Activated B cell treated with CpG ODN at 0.5 μM for 24 hours (primary cell): ENCODE data around the gene EXTL2. TPM values are rescaled to one million over a fixed set of nuclear protein-coding genes. Genes with fewer than 3 reads are reported as not detected.
"Not testable (repeated sequence)": the region's sequence is repeated elsewhere in the genome, so short reads cannot be mapped to it uniquely, and the experiment has no call there.

Experiments
- ATAC-seq: fragments of 200-7000 bp; cut with Tn5 transposase; one replicate; pipeline ENCODE4 v1.10.0; 2021; ENCODE audit warnings: low read depth, mild to moderate bottlenecking, moderate library complexity
- CTCF ChIA-PET: fragments of 350-600 bp; sonication (Branson Sonifier 250); formaldehyde crosslinking; loops from one replicate; lab custom pipeline; 2021; ENCODE audit warnings: antibody characterized with exemption; lab: Charles Lee
- POLR2A ChIA-PET: fragments of 350-600 bp; sonication (Branson Sonifier 250); formaldehyde crosslinking; loops from one replicate; lab custom pipeline; 2021; ENCODE audit warnings: antibody characterized with exemption; lab: Charles Lee
- DNase-seq: peaks from one replicate; pipeline ENCODE4 v3.0.0; 2022
- H3K27ac Mint-ChIP-seq: one replicate; pipeline ENCODE4 v1.8.0; 2020; ENCODE audit warnings: mixed read lengths
- H3K27me3 Mint-ChIP-seq: one replicate; pipeline ENCODE4 v1.8.0; 2021; ENCODE audit warnings: mixed read lengths
- H3K36me3 Mint-ChIP-seq: one replicate; pipeline ENCODE4 v1.8.0; 2021; ENCODE audit warnings: low read depth, mixed read lengths
- H3K4me1 Mint-ChIP-seq: one replicate; pipeline ENCODE4 v1.8.0; 2021; ENCODE audit warnings: mixed read lengths
- H3K4me3 Mint-ChIP-seq: one replicate; pipeline ENCODE4 v1.8.0; 2020; ENCODE audit warnings: mild to moderate bottlenecking, mixed read lengths
- H3K9me3 Mint-ChIP-seq: one replicate; pipeline ENCODE4 v1.8.0; 2020; ENCODE audit warnings: mixed read lengths
- intact Hi-C: fragments of 100-400 bp; cut with micrococcal nuclease; formaldehyde crosslinking; loops from one replicate; pipeline ENCODE4 v1.15.1; 2024
- total RNA-seq: library from RNA; stranded (reverse); gene quantifications from 2 replicates; pipeline ENCODE4 v1.2.3, GENCODE V29; 2022
- TF ChIP-seq, protein P1 (sequence below): fragments of 200-600 bp; IDR thresholded peaks from one replicate; pipeline ENCODE4 v1.8.0; 2022; ENCODE audit warnings: antibody characterized with exemption, mild to moderate bottlenecking

Gene EXTL2
- total RNA-seq, 1 donor from 2014 or later = 4.8 TPM

GRCh38 chr1:100847361-100848082, 47.1 kb downstream of the EXTL2 start:
- Mint-ChIP-seq H3K36me3 (no peaks in the 10 kb centered on the region), H3K4me3 (no peak overlapping the region), H3K9me3 (no peaks in the 10 kb centered on the region), H3K4me1 (no peaks in the 10 kb centered on the region), H3K27me3 (peaks cover 34% of the 10 kb centered on the region), H3K27ac (no peak overlapping the region)
- no peak for DNase-seq
- intact Hi-C loops = no loop called here
- POLR2A ChIA-PET = no interaction called here
- TF ChIP-seq, protein P1, sequence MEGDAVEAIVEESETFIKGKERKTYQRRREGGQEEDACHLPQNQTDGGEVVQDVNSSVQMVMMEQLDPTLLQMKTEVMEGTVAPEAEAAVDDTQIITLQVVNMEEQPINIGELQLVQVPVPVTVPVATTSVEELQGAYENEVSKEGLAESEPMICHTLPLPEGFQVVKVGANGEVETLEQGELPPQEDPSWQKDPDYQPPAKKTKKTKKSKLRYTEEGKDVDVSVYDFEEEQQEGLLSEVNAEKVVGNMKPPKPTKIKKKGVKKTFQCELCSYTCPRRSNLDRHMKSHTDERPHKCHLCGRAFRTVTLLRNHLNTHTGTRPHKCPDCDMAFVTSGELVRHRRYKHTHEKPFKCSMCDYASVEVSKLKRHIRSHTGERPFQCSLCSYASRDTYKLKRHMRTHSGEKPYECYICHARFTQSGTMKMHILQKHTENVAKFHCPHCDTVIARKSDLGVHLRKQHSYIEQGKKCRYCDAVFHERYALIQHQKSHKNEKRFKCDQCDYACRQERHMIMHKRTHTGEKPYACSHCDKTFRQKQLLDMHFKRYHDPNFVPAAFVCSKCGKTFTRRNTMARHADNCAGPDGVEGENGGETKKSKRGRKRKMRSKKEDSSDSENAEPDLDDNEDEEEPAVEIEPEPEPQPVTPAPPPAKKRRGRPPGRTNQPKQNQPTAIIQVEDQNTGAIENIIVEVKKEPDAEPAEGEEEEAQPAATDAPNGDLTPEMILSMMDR = no peak
- ATAC-seq = no peak
- CTCF ChIA-PET = no interaction called here

DNA sequence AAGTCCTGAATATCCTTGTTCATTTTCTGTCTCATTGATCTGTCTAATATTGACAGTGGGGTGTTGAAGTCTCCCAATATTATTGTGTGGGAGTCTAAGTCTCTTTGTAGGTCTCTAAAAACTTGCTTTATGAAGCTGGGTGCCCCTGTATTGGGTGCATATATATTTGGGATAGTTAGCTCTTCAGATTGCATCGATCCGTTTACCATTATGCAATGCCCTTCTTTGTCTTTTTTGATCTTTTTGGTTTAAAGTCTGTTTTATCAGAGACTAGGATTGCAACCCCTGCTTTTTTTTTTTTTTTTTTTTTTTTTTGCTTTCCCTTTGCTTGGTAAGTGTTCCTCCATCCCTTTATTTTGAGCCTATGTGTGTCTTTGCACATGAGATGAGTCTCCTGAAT, 51.5 kb downstream of the EXTL2 start:
- H3K36me3 Mint-ChIP-seq, DNase-seq, intact Hi-C loops, CTCF ChIA-PET, ATAC-seq, H3K27ac Mint-ChIP-seq, POLR2A ChIA-PET, H3K9me3 Mint-ChIP-seq, H3K4me3 Mint-ChIP-seq, H3K4me1 Mint-ChIP-seq: not testable (repeated sequence)
- peaks cover 32% of the 10 kb centered on the region for H3K27me3 Mint-ChIP-seq

DNA sequence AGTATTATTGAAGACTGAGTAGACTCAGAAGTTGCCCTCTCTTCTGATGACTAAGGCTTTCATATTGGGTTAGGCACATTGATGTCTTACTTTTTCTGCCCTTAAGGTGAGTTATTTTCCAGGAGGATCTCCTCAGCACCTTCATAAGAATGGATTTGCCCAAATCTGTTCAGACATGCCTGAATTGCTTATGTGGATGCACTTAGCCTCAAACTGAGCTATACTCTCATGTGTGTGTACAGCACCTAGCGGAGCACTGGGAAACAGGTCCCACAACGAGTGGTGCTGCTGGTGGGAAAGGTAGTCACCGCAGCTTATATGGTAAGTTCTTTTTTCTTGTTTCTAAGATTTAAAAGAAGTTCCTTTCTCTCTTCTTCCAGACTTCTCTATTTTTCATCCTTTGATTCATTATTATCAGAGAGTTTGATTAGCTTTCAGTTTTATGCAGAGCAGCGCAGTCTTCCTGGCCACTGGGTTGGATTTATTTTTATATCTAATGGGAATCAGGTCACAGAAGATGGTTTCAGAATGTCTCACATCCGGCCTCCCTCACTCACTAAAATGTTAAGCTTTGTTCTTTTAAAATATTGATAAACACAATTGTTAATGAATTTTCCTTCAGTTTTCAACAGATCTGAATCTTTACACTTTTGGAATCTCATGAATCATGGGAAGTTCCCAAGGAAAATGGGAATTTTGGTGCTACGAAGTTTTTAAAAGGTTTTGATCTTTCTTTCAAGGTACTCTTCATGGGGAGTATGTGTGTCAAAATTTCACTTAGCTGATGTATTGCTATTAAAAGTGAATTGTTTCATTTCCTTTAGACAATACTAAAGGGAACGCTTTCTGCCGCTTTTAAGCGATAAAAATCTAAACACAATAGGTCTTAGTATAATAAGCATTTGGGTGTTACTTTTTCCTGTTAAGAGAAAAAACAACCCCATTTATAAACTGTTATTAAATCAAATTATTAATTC, 58.5 kb downstream of the EXTL2 start:
- ATAC-seq (no peak), DNase-seq (no peak)
- Mint-ChIP-seq H3K27ac (no peak overlapping the region), H3K36me3 (no peaks in the 10 kb centered on the region), H3K4me1 (no peaks in the 10 kb centered on the region), H3K9me3 (no peaks in the 10 kb centered on the region), H3K4me3 (no peak overlapping the region), H3K27me3 (peaks cover 3% of the 10 kb centered on the region)
- TF ChIP-seq, protein P1 = no peak
- ChIA-PET CTCF (no interaction called here), POLR2A (no interaction called here)
- intact Hi-C loops = loop anchor here (1.0 kb wide), 2 partner anchors 452 to 521 kb away; no protein-coding TSS in a partner anchor

- intact Hi-C loops = loop anchor here (1.0 kb wide), 2 partner anchors 453 to 522 kb away; no protein-coding TSS in a partner anchor
- H3K27ac Mint-ChIP-seq = no peak overlapping the region
These were observed 59.6 kb downstream of the EXTL2 start for GRCh38 chr1:100834777-100835660.

More at GRCh38 chr1:100834777-100835660, 59.6 kb downstream of the EXTL2 start:
- POLR2A ChIA-PET = no interaction called here
- no peak overlapping the region for H3K4me3 Mint-ChIP-seq
- H3K4me1 Mint-ChIP-seq = no peaks in the 10 kb centered on the region
- DNase-seq (no peak), ATAC-seq (no peak)
- TF ChIP-seq, protein P1 = no peak
- H3K36me3 Mint-ChIP-seq = no peaks in the 10 kb centered on the region
- peaks cover 2% of the 10 kb centered on the region for H3K27me3 Mint-ChIP-seq
- CTCF ChIA-PET = no interaction called here
- no peaks in the 10 kb centered on the region for H3K9me3 Mint-ChIP-seq
